ENCODE data around the gene COX8A. TPM values are rescaled to one million over a fixed set of nuclear protein-coding genes. Genes with fewer than 3 reads are reported as not detected.

The COX8A gene, protein sequence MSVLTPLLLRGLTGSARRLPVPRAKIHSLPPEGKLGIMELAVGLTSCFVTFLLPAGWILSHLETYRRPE
- 9.7 and 38.4 TPM in 2 replicates for total RNA-seq (2011; cell fraction: chromatin; rRNA removed; ENCODE audit: low replicate concordance)
- 114 and 127 TPM in 2 replicates for total RNA-seq (2011; cell fraction: nucleolus; rRNA removed)
- 87.0 and 112 TPM in 2 replicates for total RNA-seq (2011; cell fraction: nucleoplasm; rRNA removed)
- total RNA-seq (2014; rRNA removed), result 924 and 1,130 TPM in 2 replicates
- 313 and 412 TPM in 2 replicates for total RNA-seq (2014; rRNA removed; fragmentation: Illumina TruSeq; extraction: Trizol)
- 716 and 837 TPM in 2 replicates for total RNA-seq (2015; rRNA removed; fragmentation: Illumina TruSeq; extraction: Trizol)
- total RNA-seq (2021), result 746 and 750 TPM in 2 replicates
- polyA plus RNA-seq (2011; rRNA removed), result 274 and 505 TPM in 2 replicates
- 1,269 and 2,786 TPM in 2 replicates for polyA plus RNA-seq (2011; cell fraction: cytosol; rRNA removed)
- polyA plus RNA-seq (2011; cell fraction: nucleus; rRNA removed), result 589 and 595 TPM in 2 replicates
- 943 and 1,390 TPM in 2 replicates for polyA plus RNA-seq (2012)
- 410 and 1,021 TPM in 2 replicates for polyA plus RNA-seq (2014; fragmentation: Illumina TruSeq; extraction: Trizol)
- 100 to 1,000 TPM; 425 to 526 TPM for polyA plus RNA-seq (2014; fragmentation: Nextera tagmentation; extraction: Ambion mirVana)
- polyA plus RNA-seq (2014; rRNA removed), result 1,206 and 1,380 TPM in 2 replicates
- polyA minus RNA-seq (2011; rRNA and poly(A)+ RNA removed), result 99.6 and 115 TPM in 2 replicates
- 329 and 553 TPM in 2 replicates for polyA minus RNA-seq (2011; cell fraction: cytosol; rRNA and poly(A)+ RNA removed)
- polyA minus RNA-seq (2011; cell fraction: nucleus; rRNA and poly(A)+ RNA removed), result 49.5 and 93.7 TPM in 2 replicates
- Bru-seq, nascent RNA, result percentile 99 among the genes with signal in this experiment
- BruChase-seq, experiment 1, labeled RNA remaining after a 2-hour chase, result percentile 99 among the genes with signal in this experiment
- percentile 99 among the genes with signal in this experiment for BruChase-seq, experiment 2, labeled RNA remaining after a 6-hour chase
- long read RNA-seq, experiment 1, transcript COX8A-201 (2 exons, 507 nt), result major isoform, 496 of 525 reads
- long read RNA-seq, experiment 1, partial matches to known transcripts, result 0 of 525 reads
- long read RNA-seq, experiment 1, other reads (novel, unspliced or antisense), result 29 of 525 reads
- long read RNA-seq, experiment 2, transcript COX8A-201 (2 exons, 507 nt), result major isoform, 726 of 729 reads
- long read RNA-seq, experiment 2, partial matches to known transcripts, result 2 of 729 reads
- long read RNA-seq, experiment 2, other reads (novel, unspliced or antisense), result 1 of 729 reads
- long read RNA-seq, experiment 3, transcript COX8A-201 (2 exons, 507 nt), result major isoform, 757 of 757 reads
- long read RNA-seq, experiment 3, partial matches to known transcripts, result 0 of 757 reads
- long read RNA-seq, experiment 3, other reads (novel, unspliced or antisense), result 0 of 757 reads

DNA sequence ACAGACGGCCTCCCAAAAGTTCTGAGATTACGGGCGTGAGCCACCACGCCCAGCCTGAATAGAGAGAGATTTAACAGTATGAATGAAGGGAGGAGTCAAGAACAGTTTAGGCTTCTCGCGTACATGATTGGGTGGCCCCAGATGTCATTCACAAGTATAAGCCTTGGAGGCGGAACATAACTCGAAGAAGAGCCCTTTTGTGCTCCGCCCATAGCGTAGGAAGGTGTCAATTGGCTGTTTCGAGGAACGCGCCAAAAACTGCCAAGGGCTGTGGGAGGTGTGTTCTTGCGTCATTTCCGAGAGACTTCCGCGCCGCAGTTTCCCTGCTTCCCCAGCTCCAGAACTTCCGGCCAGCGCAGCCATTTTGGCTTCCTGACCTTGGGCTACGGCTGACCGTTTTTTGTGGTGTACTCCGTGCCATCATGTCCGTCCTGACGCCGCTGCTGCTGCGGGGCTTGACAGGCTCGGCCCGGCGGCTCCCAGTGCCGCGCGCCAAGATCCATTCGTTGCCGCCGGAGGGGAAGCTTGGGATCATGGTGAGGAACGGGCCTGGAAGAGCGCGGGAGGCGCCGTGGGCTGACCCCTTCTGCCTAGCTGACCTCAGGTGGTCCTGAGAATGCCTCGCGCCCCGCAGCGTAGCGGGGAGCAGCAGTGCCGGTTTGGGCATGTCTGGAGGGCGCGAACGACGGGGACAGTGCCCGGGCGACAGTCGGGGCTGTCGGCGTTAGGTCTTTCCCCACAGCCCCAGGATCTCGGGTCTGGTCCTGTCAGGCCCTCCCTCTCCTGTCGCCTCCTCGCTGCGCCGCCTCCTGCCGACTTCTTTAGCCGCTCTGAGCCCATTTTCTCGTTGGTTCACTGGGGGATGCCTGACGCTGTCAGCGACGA lies at the start of gene COX8A:
COX8A (plus strand) TSS at position 362 of the 885 bp plus-strand sequence; CDS start at position 423, 61 bp downstream.
- under 1% methylated on average over 58 of the region's 67 CpGs for WGBS (ENCODE audit: insufficient coverage, low coverage, missing lambda C conversion rate)
- Histone ChIP-seq H3K27ac (ENCODE audit: extremely low read depth, low read depth, low read length) (peak within 1 kb of the TSS; percentile 100), H3K9me1 (ENCODE audit: control insufficient read depth, insufficient read depth, low read length) (no peaks in the 10 kb centered on the region), H3K36me3 (ENCODE audit: control insufficient read depth, insufficient read depth, low read length) (peaks cover 29% of the 10 kb centered on the region), H3K4me2 (ENCODE audit: insufficient read depth, low read length) (peak within 1 kb of the TSS; percentile 97), H3K9ac (ENCODE audit: insufficient read depth in 1 of 2, low read depth in 2 of 2, low read length in 2 of 2) (peak within 1 kb of the TSS; percentile 99 to 100), H3K4me1 (replicated peaks in 1 of 2; ENCODE audit: control insufficient read depth in 2 of 2, insufficient read depth in 2 of 2, low read length in 2 of 2) (peaks cover 15 to 33% of the 10 kb centered on the region in 2 experiments), H3K79me2 (ENCODE audit: control insufficient read depth, insufficient read depth, low read length) (peaks cover 47% of the 10 kb centered on the region), H3K27me3 (ENCODE audit: control insufficient read depth in 2 of 2, insufficient read depth in 2 of 2, low read length in 2 of 2) (no peaks in the 10 kb centered on the region), H3K4me3 (peak within 1 kb of the TSS; percentile 88), H2AFZ (ENCODE audit: low read depth, low read length) (peak within 1 kb of the TSS; percentile 88), H3K9me3 (replicated peaks; ENCODE audit: control insufficient read depth, insufficient read depth, low read depth, low read length) (no peaks in the 10 kb centered on the region), H4K20me1 (replicated peaks; ENCODE audit: control insufficient read depth, insufficient read depth, low read length) (peaks cover 17% of the 10 kb centered on the region)
- FAIRE-seq (peak; percentile 99), ATAC-seq (peak; percentile 96), DNase-seq (ENCODE audit: extremely low read depth in 1 of 4, low spot score in 3 of 4) (peak; percentile 95 to 100 (median 96))
- in situ Hi-C loops (cut with MboI) (no loop called here), intact Hi-C loops (cut with micrococcal nuclease) (no loop called here)
- ChIA-PET POLR2A (interaction anchor here (0.6 to 1.5 kb wide), 24 partner anchors 9 to 618 kb away, joined by 3 to 7 read pairs (median 4); partner anchors contain the start of genes FERMT3 and OTUB1), CTCF (ENCODE audit: low intra/inter-chr PET ratio) (no interaction called here)
- BruUV-seq (replicated peaks), result TSS peak; percentile 83
- TF ChIP-seq HDAC6 (IDR thresholded peaks at IDR 0.05; ENCODE audit: low read depth, low read length), result no peak
- TF ChIP-seq, protein P1, sequence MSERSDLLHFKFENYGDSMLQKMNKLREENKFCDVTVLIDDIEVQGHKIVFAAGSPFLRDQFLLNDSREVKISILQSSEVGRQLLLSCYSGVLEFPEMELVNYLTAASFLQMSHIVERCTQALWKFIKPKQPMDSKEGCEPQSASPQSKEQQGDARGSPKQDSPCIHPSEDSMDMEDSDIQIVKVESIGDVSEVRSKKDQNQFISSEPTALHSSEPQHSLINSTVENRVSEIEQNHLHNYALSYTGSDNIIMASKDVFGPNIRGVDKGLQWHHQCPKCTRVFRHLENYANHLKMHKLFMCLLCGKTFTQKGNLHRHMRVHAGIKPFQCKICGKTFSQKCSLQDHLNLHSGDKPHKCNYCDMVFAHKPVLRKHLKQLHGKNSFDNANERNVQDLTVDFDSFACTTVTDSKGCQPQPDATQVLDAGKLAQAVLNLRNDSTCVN (CRISPR knock-in tag; IDR thresholded peaks at IDR 0.05), result no peak; the same call in 1 of the 2 replicates
- TF ChIP-seq, protein P2, sequence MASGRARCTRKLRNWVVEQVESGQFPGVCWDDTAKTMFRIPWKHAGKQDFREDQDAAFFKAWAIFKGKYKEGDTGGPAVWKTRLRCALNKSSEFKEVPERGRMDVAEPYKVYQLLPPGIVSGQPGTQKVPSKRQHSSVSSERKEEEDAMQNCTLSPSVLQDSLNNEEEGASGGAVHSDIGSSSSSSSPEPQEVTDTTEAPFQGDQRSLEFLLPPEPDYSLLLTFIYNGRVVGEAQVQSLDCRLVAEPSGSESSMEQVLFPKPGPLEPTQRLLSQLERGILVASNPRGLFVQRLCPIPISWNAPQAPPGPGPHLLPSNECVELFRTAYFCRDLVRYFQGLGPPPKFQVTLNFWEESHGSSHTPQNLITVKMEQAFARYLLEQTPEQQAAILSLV (tag; IDR thresholded peaks at IDR 0.05), result peak; percentile 43; the same call in 1 of the 2 replicates
- TF ChIP-seq TFAM (CRISPR knock-in tag; conservative IDR thresholded peaks at IDR 0.05), result no peak
- TF ChIP-seq RBM22 (IDR thresholded peaks at IDR 0.05; ENCODE audit: low read depth, low read length, poor library complexity, severe bottlenecking), result peak; percentile 38
- TF ChIP-seq CBFB (CRISPR knock-in tag; IDR thresholded peaks at IDR 0.05), result peak; percentile 71; the same call in 1 of the 2 replicates

Data from K562 (cell line).